NK-92 (cell line): Measurements from ENCODE around the gene YPEL3.

Experiments
- DNase-seq: peaks from one replicate; lab custom pipeline; 2025; ENCODE audit not compliant: unreplicated experiment; lab: John Stamatoyannopoulos, UW

YPEL3 gene

GRCh38 chr16:30052671-30053372, 43.2 kb downstream of the YPEL3 start:
- peak; percentile 39 for DNase-seq

- no peak for DNase-seq
These were observed 44.5 kb downstream of the YPEL3 start for GRCh38 chr16:30051518-30051917.

- no peak for DNase-seq
These were observed 46.1 kb downstream of the YPEL3 start for GRCh38 chr16:30049871-30050270.

- DNase-seq = no peak
These were observed 49.4 kb downstream of the YPEL3 start for GRCh38 chr16:30046588-30046987.

- DNase-seq = no peak
These were observed 49.8 kb downstream of the YPEL3 start for GRCh38 chr16:30046178-30046577.
